ENCODE data around the gene RFNG. TPM values are rescaled to one million over a fixed set of nuclear protein-coding genes. Genes with fewer than 3 reads are reported as not detected.
A peak's percentile ranks its signal among the peaks of the same experiment; 100 is the strongest.

Gene RFNG
- total and polyA plus RNA-seq, 8 donors: 18.2 to 59.1 (median 29.6) TPM

DNA sequence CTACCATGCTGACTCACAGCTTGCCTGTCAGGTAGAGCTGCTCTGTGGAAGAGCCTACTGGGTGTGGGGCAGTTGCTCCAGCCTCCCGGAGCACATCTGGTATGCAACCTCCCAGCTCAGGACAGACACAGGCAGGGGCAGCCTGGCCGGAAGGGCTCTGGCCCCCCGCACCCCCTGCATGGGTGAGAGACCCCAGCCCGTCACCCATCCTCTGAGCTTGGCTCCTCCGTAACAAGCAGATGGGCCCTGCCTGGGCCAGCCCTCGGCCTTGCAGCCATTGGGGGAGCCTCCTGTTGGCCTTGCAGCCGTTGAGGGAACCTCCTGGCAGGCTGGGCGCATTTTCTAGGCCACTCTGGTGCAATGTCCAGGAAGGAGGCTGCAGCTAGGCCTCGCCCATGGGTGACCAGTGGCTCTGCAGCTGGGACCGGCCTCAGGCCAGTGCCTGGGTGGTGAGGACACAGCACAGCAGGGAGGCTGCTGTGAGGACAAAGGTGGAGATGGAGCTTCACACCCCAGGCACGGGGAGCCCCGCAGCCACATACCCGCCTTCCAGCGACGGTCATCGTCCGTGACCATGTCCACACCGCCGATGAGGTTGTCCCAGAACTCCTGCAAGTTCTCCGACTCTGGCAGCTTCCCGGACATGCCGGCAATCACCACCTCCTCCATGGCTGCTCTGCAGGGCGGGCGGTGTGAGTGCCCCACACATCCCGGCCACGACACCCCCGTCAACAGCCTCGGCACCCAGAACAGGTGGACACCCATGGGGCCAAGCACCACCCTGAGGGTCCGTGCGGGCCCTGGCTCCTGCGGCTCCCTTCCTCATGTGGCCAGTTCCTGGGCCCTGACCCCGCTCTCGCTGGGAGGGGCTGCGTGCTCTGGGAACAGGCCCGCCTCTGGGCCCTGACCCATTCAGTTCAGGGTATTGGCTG lies 44.4 kb upstream of the RFNG start:
- Histone ChIP-seq H3K36me3 (peaks cover 5 to 25% (median 14%) of the 10 kb centered on the region in 3 donors), H3K9me3 (no peaks in the 10 kb centered on the region), H3K4me3 (no peak overlapping the region), H3K27ac (no peak overlapping the region), H3K27me3 (no peaks in the 10 kb centered on the region), H3K4me1 (peaks cover 9 to 17% (median 10%) of the 10 kb centered on the region in 3 donors)
- ATAC-seq: no peak
- 95 to 96% methylated on average over 35 of the region's 35 CpGs for WGBS, 2 donors
- no peak for FAIRE-seq
- TF ChIP-seq, protein P1, sequence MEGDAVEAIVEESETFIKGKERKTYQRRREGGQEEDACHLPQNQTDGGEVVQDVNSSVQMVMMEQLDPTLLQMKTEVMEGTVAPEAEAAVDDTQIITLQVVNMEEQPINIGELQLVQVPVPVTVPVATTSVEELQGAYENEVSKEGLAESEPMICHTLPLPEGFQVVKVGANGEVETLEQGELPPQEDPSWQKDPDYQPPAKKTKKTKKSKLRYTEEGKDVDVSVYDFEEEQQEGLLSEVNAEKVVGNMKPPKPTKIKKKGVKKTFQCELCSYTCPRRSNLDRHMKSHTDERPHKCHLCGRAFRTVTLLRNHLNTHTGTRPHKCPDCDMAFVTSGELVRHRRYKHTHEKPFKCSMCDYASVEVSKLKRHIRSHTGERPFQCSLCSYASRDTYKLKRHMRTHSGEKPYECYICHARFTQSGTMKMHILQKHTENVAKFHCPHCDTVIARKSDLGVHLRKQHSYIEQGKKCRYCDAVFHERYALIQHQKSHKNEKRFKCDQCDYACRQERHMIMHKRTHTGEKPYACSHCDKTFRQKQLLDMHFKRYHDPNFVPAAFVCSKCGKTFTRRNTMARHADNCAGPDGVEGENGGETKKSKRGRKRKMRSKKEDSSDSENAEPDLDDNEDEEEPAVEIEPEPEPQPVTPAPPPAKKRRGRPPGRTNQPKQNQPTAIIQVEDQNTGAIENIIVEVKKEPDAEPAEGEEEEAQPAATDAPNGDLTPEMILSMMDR (IDR thresholded peaks at IDR 0.05): no peak
- intact Hi-C loops (cut with DNase I): no loop called here
- DNase-seq: peak in 4 of 6 donors; percentile 21 to 78 (median 40)

DNA sequence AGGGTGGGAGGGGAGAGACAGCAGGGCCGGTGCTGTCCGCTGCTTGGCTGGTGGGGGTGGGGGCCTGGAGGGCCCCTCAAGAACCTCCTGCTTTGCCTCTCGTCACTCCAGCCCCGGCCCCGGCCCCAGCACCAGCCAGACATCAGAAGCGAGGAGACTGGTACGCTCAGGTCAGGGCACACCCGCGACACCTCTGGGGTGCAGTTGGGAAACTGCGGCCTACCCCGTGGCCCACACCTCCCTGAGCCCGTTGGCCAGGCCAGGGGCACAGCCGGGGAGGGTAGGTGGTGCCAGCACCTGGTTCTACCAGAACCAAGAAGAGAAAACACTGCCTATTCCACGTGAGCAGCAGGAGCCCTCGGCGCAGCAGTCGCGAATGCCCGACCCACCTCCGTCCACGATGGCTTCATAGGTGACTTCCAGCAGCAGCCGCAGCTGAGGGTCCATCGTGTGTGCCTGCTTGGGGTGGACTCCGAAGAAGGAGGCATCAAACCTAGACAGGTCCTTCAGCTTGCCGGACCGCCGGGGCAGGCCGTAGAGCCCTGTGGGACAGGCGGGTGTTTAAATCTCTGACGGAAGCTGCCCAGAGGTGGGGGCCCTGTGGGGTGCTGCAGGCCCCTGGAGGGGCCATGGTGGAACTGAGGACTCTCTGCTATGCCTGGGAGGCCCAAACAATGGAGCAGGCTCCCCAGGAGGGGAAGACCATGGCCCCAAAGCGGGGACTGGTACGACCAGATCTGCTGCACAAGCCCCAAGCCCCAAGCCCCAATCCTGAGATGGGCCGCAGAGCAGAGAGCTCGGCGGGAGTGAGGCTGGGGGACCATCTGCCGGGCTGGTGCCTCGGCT lies 43.5 kb upstream of the RFNG start:
- FAIRE-seq: no peak
- 92 to 93% methylated on average over 37 of the region's 37 CpGs for WGBS, 2 donors
- Histone ChIP-seq H3K36me3 (peaks cover 5 to 25% (median 14%) of the 10 kb centered on the region in 3 donors), H3K27ac (no peak overlapping the region), H3K9me3 (no peaks in the 10 kb centered on the region), H3K27me3 (no peaks in the 10 kb centered on the region), H3K4me3 (no peak overlapping the region), H3K4me1 (peaks cover 9 to 16% (median 10%) of the 10 kb centered on the region in 3 donors)
- intact Hi-C loops (cut with DNase I): no loop called here
- TF ChIP-seq, protein P1 (IDR thresholded peaks at IDR 0.05): no peak
- DNase-seq: peak in 3 of 6 donors; percentile 17 to 74 (median 32)
- ATAC-seq: no peak

DNA sequence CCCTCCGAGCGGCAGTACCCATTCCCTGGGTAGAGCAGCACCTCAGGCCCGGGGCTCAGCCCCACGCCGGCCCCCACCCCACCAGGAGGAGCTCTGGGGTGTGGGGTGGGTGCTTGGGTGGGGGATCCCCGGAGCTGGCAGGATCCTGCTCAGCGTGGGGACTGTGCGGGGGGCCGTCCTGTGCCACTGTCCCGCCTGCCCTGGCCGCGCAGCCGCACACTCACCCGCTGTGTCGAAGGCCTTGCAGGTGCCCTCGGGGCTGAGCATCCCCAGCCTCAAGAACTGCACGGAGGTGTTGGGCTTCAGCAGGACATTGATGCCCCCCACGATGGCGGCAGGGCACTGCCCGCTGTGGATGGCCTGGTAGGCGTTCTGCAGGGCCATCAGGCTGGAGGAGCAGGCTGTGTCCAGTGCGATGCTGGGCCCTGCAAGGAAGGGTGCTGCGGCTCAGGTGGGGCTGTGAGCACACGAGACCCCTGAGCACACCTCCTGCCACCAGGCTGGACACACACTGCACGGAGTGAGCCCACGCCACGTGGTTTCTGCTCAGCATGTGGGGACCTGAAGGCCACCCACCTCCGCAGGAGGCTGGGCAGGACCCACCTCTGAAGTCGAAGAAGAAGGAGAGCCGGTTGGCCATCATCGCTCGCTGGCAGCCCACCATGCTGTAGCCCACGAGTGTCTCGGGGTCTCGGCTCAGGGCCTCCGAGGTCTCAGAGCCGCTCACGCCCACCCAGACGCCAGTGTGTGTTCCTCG lies 41.6 kb upstream of the RFNG start:
- no peak overlapping the region for H3K4me3 ChIP-seq
- H3K27ac ChIP-seq: no peak overlapping the region
- no peaks in the 10 kb centered on the region for H3K9me3 ChIP-seq
- DNase-seq (peak in 2 of 6 donors; percentile 23 to 76), FAIRE-seq (no peak), ATAC-seq (no peak)
- peaks cover 5 to 9% (median 8%) of the 10 kb centered on the region in 3 donors for H3K4me1 ChIP-seq
- peaks cover 5 to 43% (median 21%) of the 10 kb centered on the region in 3 donors for H3K36me3 ChIP-seq
- intact Hi-C loops (cut with DNase I): no loop called here
- 93 to 94% methylated on average over 38 to 40 of the region's 40 CpGs for WGBS, 2 donors
- H3K27me3 ChIP-seq: no peaks in the 10 kb centered on the region
- TF ChIP-seq, protein P1 (IDR thresholded peaks at IDR 0.05): no peak

DNA sequence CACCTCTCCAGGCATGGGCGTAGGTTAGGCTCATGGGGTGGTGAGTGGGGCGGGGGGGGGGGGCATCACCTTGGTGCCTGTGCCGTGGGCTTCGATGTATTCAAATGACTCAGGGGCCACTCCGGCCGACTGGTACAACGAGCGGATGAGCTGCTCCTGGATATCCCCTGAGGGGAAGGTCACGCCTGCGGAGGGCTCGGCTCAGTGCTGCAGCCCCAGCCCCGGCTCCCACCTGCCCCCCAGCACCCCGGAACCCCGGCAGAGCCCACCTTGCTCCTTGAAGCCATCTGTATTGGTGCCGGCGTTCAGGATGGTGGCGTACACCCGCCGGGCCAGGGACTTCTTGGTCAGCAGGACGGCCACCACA lies 41.0 kb upstream of the RFNG start:
- intact Hi-C loops (cut with DNase I): no loop called here
- no peak overlapping the region for H3K4me3 ChIP-seq
- H3K27ac ChIP-seq: no peak overlapping the region
- 90 to 95% methylated on average over 15 to 20 of the region's 20 CpGs for WGBS, 2 donors
- TF ChIP-seq, protein P1 (IDR thresholded peaks at IDR 0.05): no peak
- no peaks in the 10 kb centered on the region for H3K27me3 ChIP-seq
- H3K36me3 ChIP-seq: peaks cover 5 to 48% (median 25%) of the 10 kb centered on the region in 3 donors
- DNase-seq (peak in 2 of 6 donors; percentile 11 to 31), ATAC-seq (no peak), FAIRE-seq (no peak)
- no peaks in the 10 kb centered on the region for H3K9me3 ChIP-seq
- H3K4me1 ChIP-seq: peaks cover 5 to 9% (median 8%) of the 10 kb centered on the region in 3 donors

All from pancreas (tissue), 10 donors.